Measurements from ENCODE around the gene CCDC18.
"Not testable (repeated sequence)": the region's sequence is repeated elsewhere in the genome, so short reads cannot be mapped to it uniquely, and the experiment has no call there.

Gene CCDC18

GRCh38 chr1:93167006-93167405 lies 13.5 kb upstream of the CCDC18 start:
- no peak for TF ChIP-seq CTCF (IDR thresholded peaks at IDR 0.05; ENCODE audit: unreplicated experiment in 3 of 3)
- H3K27me3 Mint-ChIP-seq (ENCODE audit: low read depth) = no peaks in the 10 kb centered on the region
- H3K27ac Mint-ChIP-seq = no peak overlapping the region
- peaks cover 42% of the 10 kb centered on the region for H3K9me3 Mint-ChIP-seq
- no peaks in the 10 kb centered on the region for H3K4me1 Mint-ChIP-seq
- peaks cover 65% of the 10 kb centered on the region for H3K36me3 Mint-ChIP-seq (ENCODE audit: low read depth)
- no peak overlapping the region for H3K4me3 Mint-ChIP-seq

DNA sequence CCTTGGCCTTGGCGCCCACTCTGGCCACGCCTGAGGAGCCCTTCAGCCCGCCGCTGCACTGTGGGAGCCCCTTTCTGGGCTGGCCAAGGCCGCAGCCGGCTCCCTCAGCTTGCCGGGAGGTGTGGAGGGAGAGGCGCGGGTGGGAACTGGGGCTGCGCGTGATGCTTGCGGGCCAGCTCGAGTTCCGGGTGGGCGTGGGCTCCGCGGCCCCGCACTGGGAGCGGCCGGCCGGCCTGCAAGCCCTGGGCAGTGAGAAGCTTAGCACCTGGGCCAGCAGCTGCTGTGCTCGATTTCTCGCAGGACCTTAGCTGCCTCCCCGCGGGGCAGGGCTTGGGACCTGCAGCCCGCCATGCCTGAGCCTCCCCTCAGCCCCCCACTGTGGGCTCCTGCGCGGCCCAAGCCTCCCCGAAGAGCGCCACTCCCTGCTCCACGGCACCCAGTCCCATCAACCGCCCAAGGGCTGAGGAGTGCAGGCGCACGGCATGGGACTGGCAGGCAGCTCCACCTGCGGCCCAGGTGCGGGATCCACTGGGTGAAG lies 10.3 kb upstream of the CCDC18 start:
- H3K27me3 Mint-ChIP-seq (ENCODE audit: low read depth); H3K4me1 Mint-ChIP-seq; H3K4me3 Mint-ChIP-seq; H3K27ac Mint-ChIP-seq: not testable (repeated sequence)
- Mint-ChIP-seq H3K36me3 (ENCODE audit: low read depth) (peaks cover 72% of the 10 kb centered on the region), H3K9me3 (peaks cover 45% of the 10 kb centered on the region)

DNA sequence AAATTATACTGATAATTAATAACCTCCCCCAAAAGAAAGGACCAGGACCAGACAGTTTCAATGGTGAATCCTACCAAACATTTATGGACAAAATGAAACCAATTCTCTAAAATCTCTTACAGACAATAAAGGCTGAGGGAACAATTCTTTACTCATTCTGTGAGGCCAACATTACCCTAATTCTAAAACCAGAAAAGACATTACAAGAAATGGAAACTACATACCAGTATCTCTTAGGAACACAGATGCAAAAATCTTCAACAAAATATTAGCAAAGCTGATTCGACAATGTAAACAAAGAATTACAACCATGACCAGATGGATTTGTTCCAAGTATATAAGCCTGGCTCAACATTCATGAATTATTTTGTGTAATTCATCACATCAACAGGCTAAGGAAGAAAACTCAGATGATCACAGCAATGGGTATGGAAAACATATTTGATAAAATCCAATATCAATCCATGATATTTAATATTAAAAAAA lies 8.9 kb upstream of the CCDC18 start:
- no peak overlapping the region for H3K4me3 Mint-ChIP-seq
- peaks cover 65% of the 10 kb centered on the region for H3K36me3 Mint-ChIP-seq (ENCODE audit: low read depth)
- H3K27ac Mint-ChIP-seq = no peak overlapping the region
- peaks cover 35% of the 10 kb centered on the region for H3K9me3 Mint-ChIP-seq
- TF ChIP-seq CTCF (IDR thresholded peaks at IDR 0.05; ENCODE audit: unreplicated experiment in 3 of 3) = no peak
- H3K27me3 Mint-ChIP-seq (ENCODE audit: low read depth) = no peaks in the 10 kb centered on the region
- H3K4me1 Mint-ChIP-seq = no peaks in the 10 kb centered on the region

GRCh38 chr1:93172778-93173177 lies 7.7 kb upstream of the CCDC18 start:
- Mint-ChIP-seq H3K9me3 (peaks cover 24% of the 10 kb centered on the region), H3K36me3 (ENCODE audit: low read depth) (peaks cover 53% of the 10 kb centered on the region)

DNA sequence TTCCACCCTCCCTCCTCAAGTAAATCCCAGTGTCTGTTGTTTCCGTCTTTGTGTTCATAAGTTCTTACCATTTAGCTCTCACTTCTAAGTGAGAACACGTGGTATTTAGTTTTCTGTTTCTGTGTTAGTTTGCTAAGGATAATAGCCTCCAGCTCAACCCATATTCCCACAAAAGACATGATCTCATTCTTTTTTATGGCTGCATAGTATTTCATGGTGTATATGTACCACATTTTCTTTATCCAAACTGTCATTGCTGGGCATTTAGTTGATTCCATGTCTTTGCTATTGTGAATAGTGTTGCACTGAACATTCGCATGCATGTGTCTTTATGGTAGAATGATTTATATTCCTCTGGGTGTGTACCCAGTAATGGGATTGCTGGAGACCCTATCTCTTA lies 5.9 kb upstream of the CCDC18 start:
- Mint-ChIP-seq H3K4me1 (peaks cover 16% of the 10 kb centered on the region), H3K36me3 (ENCODE audit: low read depth) (peaks cover 36% of the 10 kb centered on the region)
- not testable (repeated sequence) for H3K9me3 Mint-ChIP-seq; H3K27me3 Mint-ChIP-seq (ENCODE audit: low read depth); H3K4me3 Mint-ChIP-seq; H3K27ac Mint-ChIP-seq

More at GRCh38 chr1:93172778-93173177, 7.7 kb upstream of the CCDC18 start:
- H3K4me1 Mint-ChIP-seq = peaks cover 4% of the 10 kb centered on the region
- no peak overlapping the region for H3K27ac Mint-ChIP-seq
- no peaks in the 10 kb centered on the region for H3K27me3 Mint-ChIP-seq (ENCODE audit: low read depth)
- no peak overlapping the region for H3K4me3 Mint-ChIP-seq
- no peak for TF ChIP-seq CTCF (IDR thresholded peaks at IDR 0.05; ENCODE audit: unreplicated experiment in 3 of 3)

- Mint-ChIP-seq H3K27me3 (ENCODE audit: low read depth) (no peaks in the 10 kb centered on the region), H3K27ac (peak overlapping the region; percentile 16 to 98 (median 96)), H3K4me3 (peak overlapping the region; percentile 88 to 94 (median 93)), H3K36me3 (ENCODE audit: low read depth) (peaks cover 16% of the 10 kb centered on the region), H3K4me1 (peaks cover 16% of the 10 kb centered on the region), H3K9me3 (no peaks in the 10 kb centered on the region)
- TF ChIP-seq CTCF (IDR thresholded peaks at IDR 0.05; ENCODE audit: unreplicated experiment in 3 of 3) = no peak
Observed at GRCh38 chr1:93177991-93178390, 2.5 kb upstream of the CCDC18 start.

- H3K27me3 Mint-ChIP-seq (ENCODE audit: low read depth) = no peaks in the 10 kb centered on the region
- H3K4me1 Mint-ChIP-seq = peaks cover 16% of the 10 kb centered on the region
- H3K9me3 Mint-ChIP-seq = no peaks in the 10 kb centered on the region
- peak overlapping the region; percentile 88 to 94 (median 93) for H3K4me3 Mint-ChIP-seq
- no peak for TF ChIP-seq CTCF (IDR thresholded peaks at IDR 0.05; ENCODE audit: unreplicated experiment in 3 of 3)
- H3K36me3 Mint-ChIP-seq (ENCODE audit: low read depth) = peaks cover 12% of the 10 kb centered on the region
- peak overlapping the region; percentile 16 to 98 (median 96) for H3K27ac Mint-ChIP-seq
Observed at GRCh38 chr1:93178418-93178817, 2.1 kb upstream of the CCDC18 start.
